Prostate gland (tissue), 2 donors: Measurements from ENCODE around the gene TSPAN14. TPM values are rescaled to one million over a fixed set of nuclear protein-coding genes. Genes with fewer than 3 reads are reported as not detected.

Experiments
- DNase-seq: peaks from one replicate; pipeline ENCODE4 v3.0.0-alpha.2; 2019; ENCODE audit warnings: low spot score
- H3K27ac ChIP-seq, 2 donors: fragments of 200-600 bp; sonication (generic); 2 replicates each; pipeline ENCODE4 v1.5.1; 2017 to 2019
- H3K27me3 ChIP-seq: fragments of 200-600 bp; sonication (generic); replicated peaks from 2 replicates; pipeline ENCODE4 v1.5.1; 2019; ENCODE audit not compliant: insufficient read depth
- H3K36me3 ChIP-seq, 2 donors: fragments of 200-600 bp; sonication (generic); 1 replicate in 1 of 2; 2 replicates in 1 of 2; pipeline versions ENCODE4 v1.5.1 to v1.8.1; 2017 to 2019
- H3K4me1 ChIP-seq: fragments of 200-600 bp; sonication (generic); replicated peaks from 2 replicates; pipeline ENCODE4 v1.5.1; 2019
- H3K4me3 ChIP-seq, 2 donors: fragments of 200-600 bp; sonication (generic); 2 replicates each; pipeline ENCODE4 v1.5.1; 2017 to 2019
- H3K9me3 ChIP-seq: fragments of 200-600 bp; sonication (generic); 2 replicates; pipeline ENCODE4 v1.5.1; 2017
- CTCF ChIP-seq, 4 experiments: fragments of 200-600 bp in 2 of 4; fragments of 450-650 bp in 2 of 4; sonication (generic) in 2 of 4; IDR thresholded peaks; 1 replicate in 3 of 4; 2 replicates in 1 of 4; pipeline ENCODE4 v1.5.1; 2016 to 2019; ENCODE audit warnings: antibody characterized with exemption in 4 of 4, mild to moderate bottlenecking in 2 of 4, moderate library complexity in 2 of 4
- POLR2A ChIP-seq: fragments of 450-650 bp; IDR thresholded peaks from one replicate; pipeline ENCODE4 v1.6.1; 2016; ENCODE audit warnings: antibody characterized with exemption, mild to moderate bottlenecking
- POLR2AphosphoS5 ChIP-seq: sonication (generic); formaldehyde crosslinking; IDR thresholded peaks from one replicate; pipeline ENCODE4 v1.6.1; 2017; ENCODE audit warnings: antibody characterized with exemption
- WGBS: methylation state at CpG from one replicate; pipeline ENCODE4 v1.1.5; 2018; 5-methylcytosine and 5-hydroxymethylcytosine counted together
- intact Hi-C: fragments of 100-400 bp; cut with DNase I; formaldehyde crosslinking; loops from one replicate; pipeline ENCODE4 v1.14.2; 2022
- total RNA-seq, 2 donors: library from RNA; depleted of rRNA; stranded (reverse); fragments of >200 nt; gene quantifications; one replicate each; pipeline ENCODE4 v1.1.0, GENCODE V29; 2016

The TSPAN14 gene
- total RNA-seq, 2 donors from 2014 or later = 69.8 to 103 TPM

GRCh38 chr10:80538481-80539185 lies 84.5 kb downstream of the TSPAN14 start:
- Histone ChIP-seq H3K27ac (no peak overlapping the region), H3K36me3 (no peaks in the 10 kb centered on the region), H3K4me1 (no peaks in the 10 kb centered on the region), H3K27me3 (no peaks in the 10 kb centered on the region), H3K9me3 (no peaks in the 10 kb centered on the region), H3K4me3 (no peak overlapping the region)
- DNase-seq = no peak
- intact Hi-C loops = no loop called here
- WGBS = 91% methylated on average over 16 of the region's 16 CpGs
- TF ChIP-seq POLR2A = no peak
- no peak for TF ChIP-seq CTCF (IDR thresholded peaks at IDR 0.05)
- TF ChIP-seq POLR2AphosphoS5 = no peak

DNA sequence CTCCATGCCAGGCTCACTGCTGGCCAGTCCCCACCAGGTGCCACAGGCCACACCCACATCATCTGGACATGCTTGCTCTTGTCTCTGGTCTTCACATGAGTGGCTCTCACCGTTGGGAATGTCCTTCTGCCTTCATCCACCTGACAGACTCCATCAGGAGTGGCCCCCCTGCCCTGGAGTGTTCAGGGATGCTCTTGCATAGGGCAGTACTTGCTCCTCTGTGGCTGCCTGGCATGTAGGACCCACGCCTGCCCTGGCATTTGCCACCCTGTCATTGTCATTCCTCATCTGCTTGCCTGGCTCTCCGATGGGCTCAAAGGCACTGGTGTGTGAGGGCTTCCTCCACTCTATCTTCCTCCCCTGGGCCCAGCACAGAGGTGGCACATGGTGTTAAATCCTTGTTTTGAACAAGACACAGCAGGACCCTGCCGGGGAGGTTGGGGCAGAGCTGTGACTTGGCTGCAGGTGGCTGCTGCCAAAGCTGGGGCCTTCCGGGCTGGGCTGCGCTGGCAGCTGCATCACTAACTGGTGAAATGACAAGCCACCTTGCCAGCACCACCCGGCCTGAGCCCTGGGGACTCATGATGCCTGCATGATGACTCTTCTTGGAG lies 85.4 kb downstream of the TSPAN14 start:
- Histone ChIP-seq H3K27ac (no peak overlapping the region), H3K4me3 (no peak overlapping the region), H3K27me3 (no peaks in the 10 kb centered on the region), H3K9me3 (no peaks in the 10 kb centered on the region), H3K36me3 (no peaks in the 10 kb centered on the region), H3K4me1 (no peaks in the 10 kb centered on the region)
- no peak for DNase-seq
- TF ChIP-seq POLR2A (no peak), CTCF (IDR thresholded peaks at IDR 0.05) (no peak), POLR2AphosphoS5 (no peak)
- intact Hi-C loops = no loop called here
- WGBS = 39% methylated on average over 7 of the region's 7 CpGs

GRCh38 chr10:80540136-80540535 lies 86.0 kb downstream of the TSPAN14 start:
- H3K36me3 ChIP-seq = no peaks in the 10 kb centered on the region
- no peaks in the 10 kb centered on the region for H3K9me3 ChIP-seq
- no peak for DNase-seq
- no peak overlapping the region for H3K4me3 ChIP-seq
- no peak for TF ChIP-seq POLR2AphosphoS5
- no peak for TF ChIP-seq CTCF (IDR thresholded peaks at IDR 0.05)
- no peak for TF ChIP-seq POLR2A
- H3K4me1 ChIP-seq = no peaks in the 10 kb centered on the region
- H3K27me3 ChIP-seq = no peaks in the 10 kb centered on the region
- intact Hi-C loops = no loop called here
- no peak overlapping the region for H3K27ac ChIP-seq
- 52% methylated on average over 11 of the region's 11 CpGs for WGBS

DNA sequence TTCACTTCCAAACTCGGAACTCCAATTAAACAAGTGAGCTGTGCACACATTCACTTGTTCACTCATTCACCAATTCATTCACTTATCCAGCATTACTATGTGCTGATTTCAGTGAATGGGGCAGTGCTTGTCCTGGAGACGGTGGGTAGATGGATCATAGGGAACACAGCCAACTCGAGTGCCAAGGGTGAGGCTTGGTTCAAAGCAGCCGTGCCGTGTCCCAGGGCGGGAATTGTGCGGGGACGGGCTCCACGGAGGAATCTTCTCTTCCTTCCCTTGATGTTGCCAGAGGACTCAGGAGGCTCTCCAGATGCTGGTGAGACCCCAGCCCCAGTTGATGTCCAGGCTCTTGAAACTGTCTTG lies 86.5 kb downstream of the TSPAN14 start:
- H3K27ac ChIP-seq = no peak overlapping the region
- no peak for DNase-seq

More for the DNA sequence above, 86.5 kb downstream of the TSPAN14 start:
- Histone ChIP-seq H3K36me3 (no peaks in the 10 kb centered on the region), H3K4me1 (no peaks in the 10 kb centered on the region), H3K4me3 (no peak overlapping the region), H3K27me3 (no peaks in the 10 kb centered on the region), H3K9me3 (no peaks in the 10 kb centered on the region)
- 62% methylated on average over 9 of the region's 9 CpGs for WGBS
- no peak for TF ChIP-seq POLR2AphosphoS5
- TF ChIP-seq CTCF (IDR thresholded peaks at IDR 0.05) = no peak
- no peak for TF ChIP-seq POLR2A
- intact Hi-C loops = no loop called here
